LNCAP (cell line): Measurements from ENCODE around the gene DOCK10.

Experiments
- TF ChIP-seq, protein P1 (sequence below): fragments of 450-650 bp; IDR thresholded peaks from 2 replicates; pipeline ENCODE4 v1.5.1; 2017; ENCODE audit warnings: mild to moderate bottlenecking

Gene DOCK10

DNA sequence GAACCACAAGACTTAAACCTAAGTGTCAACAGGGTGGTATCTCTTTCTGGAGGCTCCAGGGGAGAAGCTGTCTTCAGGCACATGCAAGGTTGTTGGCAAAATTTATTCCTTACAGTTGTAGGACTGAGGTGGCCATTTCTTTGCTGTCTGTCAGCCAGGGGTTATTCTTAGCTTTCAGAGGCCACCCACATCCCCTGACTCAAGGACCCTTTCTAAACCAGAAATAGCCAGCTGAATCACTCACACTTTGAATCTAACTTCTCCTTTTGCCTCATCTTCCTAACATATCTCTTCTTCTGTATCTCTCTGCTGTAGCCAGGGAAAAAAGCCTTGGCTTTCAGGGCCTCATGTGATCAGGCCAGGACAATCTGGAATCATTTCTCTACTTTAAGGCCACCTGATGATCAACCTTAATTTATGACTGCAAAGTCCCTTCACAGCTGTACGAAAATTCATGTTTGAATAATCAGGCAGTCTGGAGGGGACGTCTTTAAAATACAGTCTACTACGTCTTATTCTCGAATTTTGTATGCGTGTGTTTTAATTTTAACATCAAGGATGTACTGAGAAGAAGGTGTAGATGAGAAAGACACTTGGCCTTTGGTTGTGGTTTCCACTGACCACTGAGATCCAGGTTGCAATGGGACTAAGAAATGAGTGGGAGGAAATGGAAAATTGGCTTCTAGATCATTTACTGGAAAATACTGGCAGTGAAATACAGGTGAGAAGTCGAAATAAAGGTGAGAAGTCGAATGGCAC, 90.4 kb downstream of the DOCK10 start:
- TF ChIP-seq, protein P1, sequence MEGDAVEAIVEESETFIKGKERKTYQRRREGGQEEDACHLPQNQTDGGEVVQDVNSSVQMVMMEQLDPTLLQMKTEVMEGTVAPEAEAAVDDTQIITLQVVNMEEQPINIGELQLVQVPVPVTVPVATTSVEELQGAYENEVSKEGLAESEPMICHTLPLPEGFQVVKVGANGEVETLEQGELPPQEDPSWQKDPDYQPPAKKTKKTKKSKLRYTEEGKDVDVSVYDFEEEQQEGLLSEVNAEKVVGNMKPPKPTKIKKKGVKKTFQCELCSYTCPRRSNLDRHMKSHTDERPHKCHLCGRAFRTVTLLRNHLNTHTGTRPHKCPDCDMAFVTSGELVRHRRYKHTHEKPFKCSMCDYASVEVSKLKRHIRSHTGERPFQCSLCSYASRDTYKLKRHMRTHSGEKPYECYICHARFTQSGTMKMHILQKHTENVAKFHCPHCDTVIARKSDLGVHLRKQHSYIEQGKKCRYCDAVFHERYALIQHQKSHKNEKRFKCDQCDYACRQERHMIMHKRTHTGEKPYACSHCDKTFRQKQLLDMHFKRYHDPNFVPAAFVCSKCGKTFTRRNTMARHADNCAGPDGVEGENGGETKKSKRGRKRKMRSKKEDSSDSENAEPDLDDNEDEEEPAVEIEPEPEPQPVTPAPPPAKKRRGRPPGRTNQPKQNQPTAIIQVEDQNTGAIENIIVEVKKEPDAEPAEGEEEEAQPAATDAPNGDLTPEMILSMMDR = no peak

DNA sequence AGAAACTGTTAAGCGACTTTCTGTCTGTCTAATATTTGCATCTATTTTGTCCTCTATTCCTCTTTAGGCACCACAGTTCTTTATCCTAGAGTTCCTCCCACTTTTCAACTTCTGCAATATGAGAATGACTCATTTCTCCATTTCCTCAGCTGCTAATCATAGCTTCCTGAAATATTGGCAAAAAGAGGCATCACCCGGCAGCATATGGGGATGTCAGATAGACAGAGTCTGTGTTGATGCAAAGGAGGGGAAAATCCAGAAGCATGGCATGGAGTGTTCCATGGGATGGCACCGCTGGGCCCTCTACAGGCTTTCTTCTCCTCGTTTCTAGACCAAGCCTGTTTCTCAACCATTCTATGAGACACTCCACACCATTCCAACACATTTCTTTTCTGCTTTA, 93.4 kb downstream of the DOCK10 start:
- TF ChIP-seq, protein P1 = no peak

DNA sequence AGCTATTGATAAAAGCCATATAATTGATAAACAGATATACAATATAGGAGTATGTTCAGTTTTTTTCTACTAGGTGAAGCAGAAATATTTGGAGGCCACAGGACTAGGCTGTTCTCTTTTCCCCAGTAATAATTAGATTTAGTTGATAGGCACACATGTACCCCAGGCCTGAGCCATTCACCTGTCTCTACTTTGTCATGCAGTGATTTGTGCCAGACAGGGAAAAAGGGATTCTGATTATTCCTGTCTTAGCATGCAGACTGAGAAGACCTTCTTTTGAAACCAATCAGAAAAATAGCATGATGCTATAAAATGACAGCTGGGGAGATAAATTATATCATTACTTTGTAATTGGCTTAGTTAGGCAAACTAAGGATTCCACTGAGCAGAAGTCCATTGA, 94.3 kb downstream of the DOCK10 start:
- TF ChIP-seq, protein P1 = no peak

DNA sequence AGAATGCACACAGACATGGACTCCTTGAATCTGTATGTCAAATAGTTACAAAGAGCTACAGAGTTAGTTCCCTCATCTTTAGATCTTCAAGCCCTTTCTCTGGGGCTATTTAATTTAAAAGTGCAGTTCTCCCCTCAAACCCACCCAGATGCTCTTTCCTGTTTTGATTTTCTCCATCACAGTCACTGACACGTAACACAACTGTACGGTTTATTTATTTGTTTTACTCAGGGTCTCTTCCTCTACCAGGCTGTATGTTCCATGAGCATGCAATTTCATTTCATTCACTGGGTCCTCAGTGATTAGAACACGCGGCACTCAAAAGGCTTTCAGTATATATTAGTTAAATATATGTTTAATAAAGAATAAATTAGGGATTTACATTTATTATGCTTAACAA, 94.7 kb downstream of the DOCK10 start:
- TF ChIP-seq, protein P1 = no peak

DNA sequence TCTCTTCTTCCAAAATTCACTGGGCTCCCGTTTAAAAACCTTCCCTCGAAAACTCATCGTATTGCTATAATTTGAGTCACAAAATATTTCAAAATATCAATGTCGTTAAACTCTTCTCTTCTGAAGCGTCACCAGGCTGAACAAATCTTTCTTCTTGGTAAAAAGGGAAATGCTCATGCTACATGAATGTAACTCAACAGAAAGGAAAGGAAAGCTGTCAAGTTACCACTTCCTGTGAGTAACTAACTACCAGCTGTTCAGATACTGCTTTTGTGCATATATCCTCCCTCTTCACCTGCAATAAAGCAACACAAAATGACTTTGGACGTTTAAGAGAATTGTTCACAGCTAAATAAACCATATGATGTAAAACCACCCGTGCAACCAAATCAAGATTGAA, 95.4 kb downstream of the DOCK10 start:
- TF ChIP-seq, protein P1 = no peak

DNA sequence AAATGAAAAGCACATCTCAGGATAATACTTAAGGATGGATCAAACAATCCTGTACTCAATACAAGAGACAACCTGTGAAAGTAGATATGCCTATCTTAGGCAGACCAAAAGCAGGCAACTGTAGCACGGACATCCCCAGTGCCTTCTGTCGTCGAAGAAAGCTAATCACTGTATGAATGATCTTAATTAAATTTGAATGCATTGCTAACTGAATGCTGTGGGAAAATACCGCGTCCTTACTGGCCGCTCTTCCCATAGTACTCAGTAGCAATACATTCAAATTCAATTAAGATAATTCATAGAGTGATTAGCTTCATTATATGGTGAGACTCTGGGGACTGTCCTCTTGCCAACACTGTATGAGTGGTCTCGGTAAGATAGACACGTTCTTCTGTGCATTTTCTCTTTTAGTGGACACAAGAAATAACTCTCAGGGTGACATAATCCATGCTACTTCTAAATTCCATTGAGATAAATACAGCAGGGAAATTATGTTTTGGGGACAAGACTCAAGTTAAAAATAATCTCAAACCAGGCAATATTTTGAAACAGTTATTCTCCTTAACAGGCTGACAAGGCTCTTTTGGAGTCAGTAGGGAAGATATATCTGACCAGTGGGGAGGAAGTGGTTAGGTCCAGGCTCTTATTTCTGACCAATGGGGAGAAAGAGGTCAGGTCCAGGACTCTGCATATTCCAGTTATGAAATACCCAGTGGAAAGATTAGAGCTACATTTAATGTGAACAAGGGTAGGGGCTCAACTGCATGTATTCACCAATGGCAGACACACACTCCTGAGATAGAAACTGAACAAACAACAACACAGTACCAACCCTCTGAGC, 97.3 kb downstream of the DOCK10 start:
- TF ChIP-seq, protein P1 = no peak

DNA sequence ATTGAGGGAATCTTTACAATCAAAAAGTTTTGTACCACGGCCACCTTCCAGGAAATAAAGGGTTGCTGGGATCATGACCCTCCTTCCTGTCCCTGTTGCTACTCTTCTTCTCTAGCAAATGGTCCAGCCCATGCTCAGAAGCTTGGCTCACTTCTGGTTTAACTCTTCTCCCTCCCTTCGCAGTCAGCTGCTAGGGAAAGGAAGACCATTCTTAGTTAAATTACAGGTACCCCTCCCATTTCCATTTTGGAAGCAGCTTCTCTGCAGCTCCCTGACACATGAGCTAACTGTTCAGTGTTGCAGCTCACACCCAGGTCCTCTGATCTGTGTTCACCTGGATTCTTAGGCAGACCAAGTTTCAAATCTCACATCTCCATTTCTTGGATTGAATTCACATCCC, 100.3 kb downstream of the DOCK10 start:
- TF ChIP-seq, protein P1 = no peak
